B cell (primary cell): ENCODE results near the gene AFTPH. TPM values are rescaled to one million over a fixed set of nuclear protein-coding genes. Genes with fewer than 3 reads are reported as not detected.
A peak's percentile ranks its signal among the peaks of the same experiment; 100 is the strongest.

Experiments used
- ATAC-seq: fragments of 200-7000 bp; cut with Tn5 transposase; one replicate; pipeline ENCODE4 v1.10.0; 2021; ENCODE audit warnings: low read depth, mild to moderate bottlenecking, moderate number of reproducible peaks, moderate library complexity
- CTCF ChIA-PET: fragments of 350-600 bp; sonication (Branson Sonifier 250); formaldehyde crosslinking; loops from one replicate; lab custom pipeline; 2021; ENCODE audit warnings: antibody characterized with exemption, inconsistent platforms; lab: Charles Lee
- POLR2A ChIA-PET: fragments of 350-600 bp; sonication (Branson Sonifier 250); formaldehyde crosslinking; loops from one replicate; lab custom pipeline; 2021; ENCODE audit warnings: antibody characterized with exemption; lab: Charles Lee
- DNase-seq: peaks from one replicate; pipeline ENCODE4 v3.0.0; 2013
- H2AFZ ChIP-seq: 2 replicates; pipeline ENCODE4 v1.6.1; 2012; ENCODE audit warnings: mild to moderate bottlenecking, low read depth, low read length; ENCODE audit not compliant: insufficient read depth, poor library complexity, severe bottlenecking
- H3K27ac ChIP-seq, 2 donors: 1 replicate in 1 of 2; 2 replicates in 1 of 2; pipeline ENCODE4 v1.5.1; 2012 to 2013; ENCODE audit warnings: low read length in 2 of 2, mild to moderate bottlenecking in 2 of 2, moderate library complexity in 1 of 2
- H3K27me3 ChIP-seq, 4 experiments: fragments of 200-600 bp in 1 of 4; sonication (generic) in 1 of 4; replicated peaks in 1 of 4; 1 replicate in 2 of 4; 2 replicates in 2 of 4; pipeline versions ENCODE4 v1.6.1 to v1.7.0; 2013 to 2016; ENCODE audit warnings: low read length in 3 of 4, mild to moderate bottlenecking in 2 of 4, mixed read lengths in 1 of 4, moderate library complexity in 1 of 4; ENCODE audit not compliant: insufficient read depth in 4 of 4, control insufficient read depth in 3 of 4; ENCODE audit errors: control extremely low read depth in 1 of 4
- H3K36me3 ChIP-seq, 2 experiments: replicated peaks in 1 of 2; 1 replicate in 1 of 2; 2 replicates in 1 of 2; pipeline versions ENCODE4 v1.6.1 to v1.7.1; 2013; ENCODE audit warnings: low read length in 1 of 2; ENCODE audit not compliant: insufficient read depth in 2 of 2, control insufficient read depth in 1 of 2; ENCODE audit errors: control extremely low read depth in 1 of 2, extremely low read depth in 1 of 2
- H3K4me1 ChIP-seq, 2 donors: fragments of 200-600 bp in 1 of 2; sonication (generic) in 1 of 2; 1 replicate in 1 of 2; 2 replicates in 1 of 2; pipeline versions ENCODE4 v1.5.1 to v1.6.1; 2013 to 2017; ENCODE audit warnings: low read length in 2 of 2; ENCODE audit not compliant: control insufficient read depth in 2 of 2, insufficient read depth in 2 of 2
- H3K4me2 ChIP-seq: replicated peaks from 2 replicates; pipeline ENCODE3; 2012; ENCODE audit warnings: mild to moderate bottlenecking, low read depth, low read length; ENCODE audit not compliant: poor library complexity, severe bottlenecking
- H3K4me3 ChIP-seq, 5 experiments: fragments of 200-600 bp in 1 of 5; sonication (generic) in 1 of 5; 1 replicate in 3 of 5; 2 replicates in 2 of 5; pipeline versions ENCODE4 v1.5.1 to v1.7.0; 2011 to 2016; ENCODE audit warnings: low read length in 4 of 5, mild to moderate bottlenecking in 4 of 5, low read depth in 2 of 5, control low read depth in 1 of 5, moderate library complexity in 1 of 5; ENCODE audit not compliant: insufficient read depth in 1 of 5; ENCODE audit errors: control extremely low read depth in 1 of 5, extremely low read depth in 1 of 5
- H3K79me2 ChIP-seq: fragments of 200-600 bp; sonication (generic); one replicate; pipeline ENCODE4 v1.6.0; 2016; ENCODE audit warnings: low read length; ENCODE audit not compliant: control insufficient read depth, insufficient read depth
- H3K9ac ChIP-seq: fragments of 200-600 bp; sonication (generic); 2 replicates; pipeline ENCODE4 v1.6.1; 2017; ENCODE audit warnings: mild to moderate bottlenecking, low read length, moderate library complexity
- H3K9me3 ChIP-seq, 3 donors: one replicate each; pipeline versions ENCODE4 v1.6.1 to v1.7.1; 2013; ENCODE audit warnings: low read length in 2 of 3; ENCODE audit not compliant: control insufficient read depth in 2 of 3, insufficient read depth in 1 of 3; ENCODE audit errors: control extremely low read depth in 1 of 3
- H4K20me1 ChIP-seq: 2 replicates; pipeline ENCODE4 v1.6.0; 2012; ENCODE audit warnings: mild to moderate bottlenecking, low read length; ENCODE audit not compliant: insufficient read depth, control insufficient read depth, poor library complexity, severe bottlenecking
- H3K27ac Mint-ChIP-seq: one replicate; pipeline ENCODE4 v1.8.0; 2021; ENCODE audit warnings: mixed read lengths
- H3K27me3 Mint-ChIP-seq: one replicate; pipeline ENCODE4 v1.8.0; 2021; ENCODE audit warnings: mixed read lengths
- H3K4me1 Mint-ChIP-seq: one replicate; pipeline ENCODE4 v1.8.0; 2021; ENCODE audit warnings: mixed read lengths
- H3K4me3 Mint-ChIP-seq: one replicate; pipeline ENCODE4 v1.8.0; 2021; ENCODE audit warnings: mixed read lengths
- H3K9me3 Mint-ChIP-seq: one replicate; pipeline ENCODE4 v1.8.0; 2022; ENCODE audit warnings: mixed read lengths; ENCODE audit not compliant: insufficient read depth
- EZH2 ChIP-seq: IDR thresholded peaks from 2 replicates; pipeline ENCODE4 v1.6.1; 2012; ENCODE audit warnings: borderline replicate concordance, low read depth, mild to moderate bottlenecking, moderate library complexity, low read length; ENCODE audit not compliant: insufficient read depth, poor library complexity, severe bottlenecking
- WGBS: methylation state at CpG from one replicate; pipeline ENCODE4 v1.1.5; 2013; ENCODE audit warnings: missing lambda C conversion rate; ENCODE audit not compliant: insufficient coverage; 5-methylcytosine and 5-hydroxymethylcytosine counted together
- intact Hi-C: fragments of 100-400 bp; cut with micrococcal nuclease; formaldehyde crosslinking; loops from one replicate; pipeline ENCODE4 v1.10.0; 2022
- polyA plus RNA-seq: library from polyadenylated mRNA; depleted of rRNA; stranded (reverse); fragments of >200 nt; gene quantifications from 2 replicates; pipeline ENCODE4 v1.2.3, GENCODE V29; 2012
- total RNA-seq, 2 donors: library from RNA; stranded (reverse); fragments of 120-200 nt in 1 of 2; gene quantifications; 1 replicate in 1 of 2; 2 replicates in 1 of 2; pipeline versions ENCODE4 v1.2.3 to v1.2.4, GENCODE V29; 2013 to 2022
- TF ChIP-seq, protein P1 (sequence below): fragments of 200-600 bp; IDR thresholded peaks from one replicate; pipeline ENCODE4 v1.8.0; 2022; ENCODE audit warnings: antibody characterized with exemption, mild to moderate bottlenecking

The AFTPH gene
- total and polyA plus RNA-seq, 2 donors (not counting 1 experiment from before 2014, with no cell fraction given): 45.4 to 94.1 TPM

DNA sequence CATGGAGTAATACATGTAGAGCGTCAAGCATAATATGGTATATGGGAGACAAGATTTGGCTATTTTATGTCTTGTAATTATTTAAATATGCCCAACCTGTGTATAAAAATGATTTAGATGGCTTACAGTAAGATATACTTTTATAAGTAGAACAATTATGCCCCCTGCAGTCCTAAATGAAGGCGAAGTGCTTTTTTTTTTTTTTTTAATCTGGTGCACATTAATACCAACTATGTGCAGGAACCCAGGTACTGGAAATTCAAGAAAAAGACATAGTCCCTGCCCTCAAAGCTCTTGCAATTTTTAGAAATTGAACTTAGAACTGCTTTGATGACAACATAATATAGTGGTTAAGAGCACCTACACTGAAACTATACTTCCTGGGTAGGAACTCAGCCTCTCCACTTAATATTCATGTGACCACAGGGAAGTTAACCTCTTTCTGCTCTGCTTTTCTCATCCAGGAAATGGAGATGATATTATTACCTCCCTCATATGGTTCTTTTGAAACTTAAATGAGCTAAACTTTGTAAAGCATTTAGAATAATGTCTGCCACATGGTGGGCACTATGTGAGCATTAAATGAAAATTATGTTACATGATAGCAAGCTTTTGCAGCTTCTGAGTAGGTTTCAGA is 38.1 kb downstream of the AFTPH start:
- no peak for TF ChIP-seq EZH2
- TF ChIP-seq, protein P1, sequence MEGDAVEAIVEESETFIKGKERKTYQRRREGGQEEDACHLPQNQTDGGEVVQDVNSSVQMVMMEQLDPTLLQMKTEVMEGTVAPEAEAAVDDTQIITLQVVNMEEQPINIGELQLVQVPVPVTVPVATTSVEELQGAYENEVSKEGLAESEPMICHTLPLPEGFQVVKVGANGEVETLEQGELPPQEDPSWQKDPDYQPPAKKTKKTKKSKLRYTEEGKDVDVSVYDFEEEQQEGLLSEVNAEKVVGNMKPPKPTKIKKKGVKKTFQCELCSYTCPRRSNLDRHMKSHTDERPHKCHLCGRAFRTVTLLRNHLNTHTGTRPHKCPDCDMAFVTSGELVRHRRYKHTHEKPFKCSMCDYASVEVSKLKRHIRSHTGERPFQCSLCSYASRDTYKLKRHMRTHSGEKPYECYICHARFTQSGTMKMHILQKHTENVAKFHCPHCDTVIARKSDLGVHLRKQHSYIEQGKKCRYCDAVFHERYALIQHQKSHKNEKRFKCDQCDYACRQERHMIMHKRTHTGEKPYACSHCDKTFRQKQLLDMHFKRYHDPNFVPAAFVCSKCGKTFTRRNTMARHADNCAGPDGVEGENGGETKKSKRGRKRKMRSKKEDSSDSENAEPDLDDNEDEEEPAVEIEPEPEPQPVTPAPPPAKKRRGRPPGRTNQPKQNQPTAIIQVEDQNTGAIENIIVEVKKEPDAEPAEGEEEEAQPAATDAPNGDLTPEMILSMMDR: peak; percentile 76
- H3K36me3 ChIP-seq: peaks cover 0 to 10% of the 10 kb centered on the region in 2 experiments

DNA sequence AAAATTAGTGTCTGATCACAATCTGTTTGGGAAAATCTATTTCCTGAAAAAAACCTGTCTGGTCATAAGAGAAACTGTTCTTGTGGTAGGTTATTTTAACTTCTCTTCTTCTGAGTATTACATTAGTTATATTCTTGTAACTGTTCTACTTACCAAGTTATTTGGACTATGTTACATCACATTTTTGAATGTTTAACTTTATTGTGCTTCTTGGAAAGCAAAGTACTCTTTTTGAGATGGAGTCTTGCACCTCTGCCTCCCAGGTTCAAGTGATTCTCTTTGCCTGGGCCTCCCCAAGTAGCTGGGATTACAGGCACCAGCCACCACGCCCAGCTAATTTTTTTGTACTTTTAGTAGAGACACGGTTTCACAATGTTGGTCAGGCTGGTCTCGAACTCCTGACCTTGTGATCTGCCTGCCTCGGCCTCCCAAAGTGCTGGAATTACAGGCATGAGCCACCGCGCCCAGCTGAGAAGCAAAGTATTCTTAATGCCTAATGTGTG is 39.4 kb downstream of the AFTPH start:
- H3K27me3 ChIP-seq: no peaks in the 10 kb centered on the region
- no peak overlapping the region for H3K4me2 ChIP-seq
- TF ChIP-seq, protein P1: no peak
- no peak for TF ChIP-seq EZH2
- Mint-ChIP-seq H3K27me3 (no peaks in the 10 kb centered on the region), H3K4me3 (no peak overlapping the region), H3K27ac (no peak overlapping the region), H3K4me1 (peaks cover 36% of the 10 kb centered on the region), H3K9me3 (no peaks in the 10 kb centered on the region)
- DNase-seq (no peak), ATAC-seq (no peak)
- H3K9ac ChIP-seq: no peak overlapping the region
- peaks cover 5 to 7% of the 10 kb centered on the region in 2 donors for H3K4me1 ChIP-seq
- ChIA-PET CTCF (interaction anchor here (12.3 to 16.0 kb wide), 2 partner anchors 39 to 234 kb away, joined by 146 to 217 read pairs; partner anchors contain the start of gene AFTPH), POLR2A (no interaction called here)
- no peaks in the 10 kb centered on the region for H3K9me3 ChIP-seq
- H4K20me1 ChIP-seq: peaks cover 18% of the 10 kb centered on the region
- H3K4me3 ChIP-seq: no peak overlapping the region
- no peak overlapping the region for H2AFZ ChIP-seq
- no peak overlapping the region for H3K27ac ChIP-seq
- WGBS: 90% methylated on average over 4 of the region's 6 CpGs
- intact Hi-C loops: loop anchor here (2.0 kb wide), 1 partner anchor 75 kb away; no protein-coding TSS in a partner anchor
- H3K79me2 ChIP-seq: peaks cover 65% of the 10 kb centered on the region
- peaks cover 0 to 4% of the 10 kb centered on the region in 2 experiments for H3K36me3 ChIP-seq

More for the DNA sequence above, 38.1 kb downstream of the AFTPH start:
- Histone ChIP-seq H3K27me3 (no peaks in the 10 kb centered on the region), H3K4me2 (no peak overlapping the region), H3K9me3 (no peaks in the 10 kb centered on the region), H3K4me1 (peaks cover 5 to 7% of the 10 kb centered on the region in 2 donors), H3K9ac (no peak overlapping the region), H3K27ac (no peak overlapping the region), H3K79me2 (peaks cover 67% of the 10 kb centered on the region), H4K20me1 (peaks cover 18% of the 10 kb centered on the region), H2AFZ (no peak overlapping the region), H3K4me3 (no peak overlapping the region)
- H3K9me3 Mint-ChIP-seq: no peaks in the 10 kb centered on the region
- H3K4me3 Mint-ChIP-seq: no peak overlapping the region
- intact Hi-C loops: loop anchor here (1.0 to 2.0 kb wide), 4 partner anchors 40 to 513 kb away; no protein-coding TSS in a partner anchor
- WGBS: no CpG with 5 or more reads among the region's 2 CpGs
- CTCF ChIA-PET: interaction anchor here (0.6 to 16.0 kb wide), 10 partner anchors 9 to 313 kb away, joined by 3 to 217 read pairs (median 4); partner anchors contain the start of gene AFTPH
- no peaks in the 10 kb centered on the region for H3K27me3 Mint-ChIP-seq
- peak overlapping the region; percentile 38 for H3K27ac Mint-ChIP-seq
- POLR2A ChIA-PET: no interaction called here
- H3K4me1 Mint-ChIP-seq: peaks cover 39% of the 10 kb centered on the region
- DNase-seq (peak; percentile 67), ATAC-seq (peak; percentile 51)
